ENCODE data around the gene OR4E2.

The OR4E2 gene, protein sequence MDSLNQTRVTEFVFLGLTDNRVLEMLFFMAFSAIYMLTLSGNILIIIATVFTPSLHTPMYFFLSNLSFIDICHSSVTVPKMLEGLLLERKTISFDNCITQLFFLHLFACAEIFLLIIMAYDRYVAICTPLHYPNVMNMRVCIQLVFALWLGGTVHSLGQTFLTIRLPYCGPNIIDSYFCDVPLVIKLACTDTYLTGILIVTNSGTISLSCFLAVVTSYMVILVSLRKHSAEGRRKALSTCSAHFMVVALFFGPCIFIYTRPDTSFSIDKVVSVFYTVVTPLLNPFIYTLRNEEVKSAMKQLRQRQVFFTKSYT

DNA sequence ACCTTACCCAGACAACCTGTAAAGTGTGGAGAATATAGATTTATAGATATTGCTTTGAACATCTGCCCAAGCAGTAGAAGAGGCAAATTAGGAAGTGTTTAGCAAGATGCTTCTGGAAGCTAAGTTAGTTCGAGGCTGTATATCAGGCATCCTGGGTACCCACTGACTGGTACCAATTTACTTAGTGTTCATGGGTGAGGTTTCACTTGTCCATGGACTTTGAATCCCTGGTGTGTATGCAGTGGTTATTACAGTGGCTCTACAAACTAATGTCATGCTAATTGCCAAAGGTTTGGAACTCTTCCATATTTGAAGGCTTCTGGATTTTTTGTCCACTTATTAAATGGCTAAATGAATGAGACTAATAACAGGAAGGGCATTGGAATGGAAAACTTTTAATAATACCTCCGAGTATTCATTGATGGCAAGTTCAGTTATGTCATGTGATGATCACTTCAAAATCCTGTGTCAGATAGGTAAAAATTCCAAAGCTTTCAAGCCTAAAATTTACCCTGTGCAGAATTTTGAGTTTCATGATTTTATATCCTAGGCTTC lies at the start of gene OR4E2:
Gene OR4E2, plus strand, starts transcription at position 505 of the 555 bp plus-strand sequence. CDS start 11,248 bp downstream, outside the sequence.
- no peak for TF ChIP-seq CTCF (IDR thresholded peaks at IDR 0.05)
- Histone ChIP-seq H3K9me3 (ENCODE audit: control insufficient read depth, low read length) (no peaks in the 10 kb centered on the region), H3K27me3 (ENCODE audit: control insufficient read depth, insufficient read depth, low read length) (no peaks in the 10 kb centered on the region), H3K9ac (no peak within 1 kb of the TSS), H3K4me1 (no peaks in the 10 kb centered on the region), H2AFZ (no peak within 1 kb of the TSS), H3K4me2 (ENCODE audit: low read length) (no peak within 1 kb of the TSS), H3K79me2 (no peaks in the 10 kb centered on the region), H3K36me3 (ENCODE audit: control insufficient read depth, insufficient read depth, low read length) (no peaks in the 10 kb centered on the region), H3K4me3 (ENCODE audit: low read depth, low read length) (no peak within 1 kb of the TSS), H3K27ac (no peak within 1 kb of the TSS)

- H3K9me3 ChIP-seq (ENCODE audit: control insufficient read depth, low read length): no peaks in the 10 kb centered on the region
- H3K79me2 ChIP-seq: no peaks in the 10 kb centered on the region
- no peak overlapping the region for H2AFZ ChIP-seq
- no peak for TF ChIP-seq CTCF (IDR thresholded peaks at IDR 0.05)
- no peaks in the 10 kb centered on the region for H3K27me3 ChIP-seq (ENCODE audit: control insufficient read depth, insufficient read depth, low read length)
- H3K4me1 ChIP-seq: no peaks in the 10 kb centered on the region
- no peak overlapping the region for H3K9ac ChIP-seq
- no peak overlapping the region for H3K4me2 ChIP-seq (ENCODE audit: low read length)
- H3K36me3 ChIP-seq (ENCODE audit: control insufficient read depth, insufficient read depth, low read length): no peaks in the 10 kb centered on the region
- H3K27ac ChIP-seq: no peak overlapping the region
- H3K4me3 ChIP-seq (ENCODE audit: low read depth, low read length): no peak overlapping the region
These were observed 41.3 kb upstream of the OR4E2 start for GRCh38 chr14:21612324-21612723.

- H2AFZ ChIP-seq: no peak overlapping the region
- no peaks in the 10 kb centered on the region for H3K36me3 ChIP-seq (ENCODE audit: control insufficient read depth, insufficient read depth, low read length)
- H3K4me3 ChIP-seq (ENCODE audit: low read depth, low read length): no peak overlapping the region
- TF ChIP-seq CTCF (IDR thresholded peaks at IDR 0.05): no peak
- no peak overlapping the region for H3K4me2 ChIP-seq (ENCODE audit: low read length)
- no peaks in the 10 kb centered on the region for H3K4me1 ChIP-seq
- no peaks in the 10 kb centered on the region for H3K79me2 ChIP-seq
- H3K27me3 ChIP-seq (ENCODE audit: control insufficient read depth, insufficient read depth, low read length): no peaks in the 10 kb centered on the region
- no peaks in the 10 kb centered on the region for H3K9me3 ChIP-seq (ENCODE audit: control insufficient read depth, low read length)
- no peak overlapping the region for H3K27ac ChIP-seq
- H3K9ac ChIP-seq: no peak overlapping the region
These were observed 39.4 kb upstream of the OR4E2 start for GRCh38 chr14:21614240-21614639.

- Histone ChIP-seq H3K4me2 (ENCODE audit: low read length) (no peak overlapping the region), H3K4me3 (ENCODE audit: low read depth, low read length) (no peak overlapping the region), H3K36me3 (ENCODE audit: control insufficient read depth, insufficient read depth, low read length) (no peaks in the 10 kb centered on the region), H3K27ac (no peak overlapping the region), H3K4me1 (no peaks in the 10 kb centered on the region), H3K9me3 (ENCODE audit: control insufficient read depth, low read length) (no peaks in the 10 kb centered on the region), H2AFZ (no peak overlapping the region), H3K27me3 (ENCODE audit: control insufficient read depth, insufficient read depth, low read length) (no peaks in the 10 kb centered on the region), H3K79me2 (no peaks in the 10 kb centered on the region), H3K9ac (no peak overlapping the region)
- no peak for TF ChIP-seq CTCF (IDR thresholded peaks at IDR 0.05)
These were observed 36.0 kb upstream of the OR4E2 start for GRCh38 chr14:21617614-21618013.

Data from parathyroid adenoma (tissue), 2 donors.